ENCODE data around the gene LRRN1. TPM values are rescaled to one million over a fixed set of nuclear protein-coding genes. Genes with fewer than 3 reads are reported as not detected.

The LRRN1 gene
- total and polyA plus RNA-seq, 9 of the 15 experiments (the other 6 are each of a cell fraction or from before 2014, with no cell fraction given): 0.11 TPM; not detected in 8

DNA sequence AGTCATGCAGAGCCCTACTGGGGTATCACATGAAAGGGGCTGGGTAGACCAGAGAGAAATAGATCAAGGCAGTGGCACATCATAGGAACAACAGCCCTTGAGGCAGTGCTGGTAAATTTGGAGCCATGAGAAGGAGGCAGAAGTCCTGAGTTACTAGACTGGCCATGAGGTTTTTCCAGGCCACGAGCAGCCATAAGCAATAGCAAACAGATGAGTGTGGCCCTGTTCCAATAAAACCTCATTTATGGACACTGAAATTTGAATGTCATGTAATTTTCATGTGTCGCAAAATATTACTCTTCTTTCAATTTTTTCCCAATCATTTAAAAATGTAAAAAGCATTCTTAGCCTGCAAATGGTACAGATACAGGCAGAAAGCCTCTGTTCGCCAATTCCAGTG is 28.1 kb upstream of the LRRN1 start:
- Histone ChIP-seq H3K4me1 (replicated peaks in 1 of 2; ENCODE audit: control insufficient read depth in 2 of 2, insufficient read depth in 2 of 2, low read length in 2 of 2) (no peaks in the 10 kb centered on the region), H3K4me2 (ENCODE audit: insufficient read depth, low read length) (no peak overlapping the region), H4K20me1 (replicated peaks; ENCODE audit: control insufficient read depth, insufficient read depth, low read length) (no peaks in the 10 kb centered on the region), H3K4me3 (no peak overlapping the region), H3K36me3 (ENCODE audit: control insufficient read depth, insufficient read depth, low read length) (no peaks in the 10 kb centered on the region), H3K9ac (ENCODE audit: insufficient read depth in 1 of 2, low read depth in 2 of 2, low read length in 2 of 2) (no peak overlapping the region), H3K9me1 (ENCODE audit: control insufficient read depth, insufficient read depth, low read length) (no peaks in the 10 kb centered on the region), H3K9me3 (replicated peaks; ENCODE audit: control insufficient read depth, insufficient read depth, low read depth, low read length) (no peaks in the 10 kb centered on the region; the same call in 1 of the 2 replicates), H3K79me2 (ENCODE audit: control insufficient read depth, insufficient read depth, low read length) (no peaks in the 10 kb centered on the region), H2AFZ (ENCODE audit: low read depth, low read length) (no peak overlapping the region), H3K27ac (ENCODE audit: extremely low read depth, low read depth, low read length) (no peak overlapping the region), H3K27me3 (ENCODE audit: control insufficient read depth in 2 of 2, insufficient read depth in 2 of 2, low read length in 2 of 2) (no peaks in the 10 kb centered on the region)
- CTCF ChIA-PET (ENCODE audit: low intra/inter-chr PET ratio): no interaction called here
- intact Hi-C loops (cut with micrococcal nuclease) (no loop called here), in situ Hi-C loops (cut with MboI) (no loop called here)
- WGBS (ENCODE audit: insufficient coverage, low coverage, missing lambda C conversion rate): 2% methylated on average over 3 of the region's 3 CpGs
- POLR2A ChIA-PET: no interaction called here
- ATAC-seq (no peak), FAIRE-seq (no peak), DNase-seq (ENCODE audit: extremely low read depth in 1 of 4, low spot score in 3 of 4) (no peak)
- TF ChIP-seq NCOA2 (IDR thresholded peaks at IDR 0.05; ENCODE audit: partially characterized antibody in 2 of 2): no peak
- no peak for TF ChIP-seq ZNF217 (CRISPR knock-in tag; IDR thresholded peaks at IDR 0.05)
- TF ChIP-seq ATF3 (IDR thresholded peaks at IDR 0.05): no peak
- TF ChIP-seq ATF3 (CRISPR knock-in tag; conservative IDR thresholded peaks at IDR 0.05): no peak
- no peak for TF ChIP-seq ESRRA (IDR thresholded peaks at IDR 0.05; ENCODE audit: borderline replicate concordance, low read depth)
- no peak for TF ChIP-seq ZKSCAN1 (IDR thresholded peaks at IDR 0.05; ENCODE audit: low read depth, low read length)
- TF ChIP-seq JUND (IDR thresholded peaks at IDR 0.05; ENCODE audit: borderline replicate concordance, low read depth, low read length): no peak
- TF ChIP-seq JUND (tag; IDR thresholded peaks at IDR 0.05; ENCODE audit: borderline replicate concordance, low read depth, low read length): no peak
- TF ChIP-seq ZNF280B (CRISPR knock-in tag; IDR thresholded peaks at IDR 0.05): no peak
- TF ChIP-seq TCFL5 (CRISPR knock-in tag; conservative IDR thresholded peaks at IDR 0.05): no peak
- TF ChIP-seq TCF15 (CRISPR knock-in tag; IDR thresholded peaks at IDR 0.05): no peak
- BruUV-seq (replicated peaks): no TSS peak
